HG03558 (cell line): ENCODE data around the gene WT1.
"Not testable (repeated sequence)": the region's sequence is repeated elsewhere in the genome, so short reads cannot be mapped to it uniquely, and the experiment has no call there.

ENCODE experiments used
- ATAC-seq: cut with Tn5 transposase; IDR thresholded peaks from one replicate; pipeline ENCODE4 v1.9.1; 2021; ENCODE audit warnings: moderate number of reproducible peaks; ENCODE audit not compliant: unreplicated experiment; ENCODE audit errors: extremely low read depth

The WT1 gene

DNA sequence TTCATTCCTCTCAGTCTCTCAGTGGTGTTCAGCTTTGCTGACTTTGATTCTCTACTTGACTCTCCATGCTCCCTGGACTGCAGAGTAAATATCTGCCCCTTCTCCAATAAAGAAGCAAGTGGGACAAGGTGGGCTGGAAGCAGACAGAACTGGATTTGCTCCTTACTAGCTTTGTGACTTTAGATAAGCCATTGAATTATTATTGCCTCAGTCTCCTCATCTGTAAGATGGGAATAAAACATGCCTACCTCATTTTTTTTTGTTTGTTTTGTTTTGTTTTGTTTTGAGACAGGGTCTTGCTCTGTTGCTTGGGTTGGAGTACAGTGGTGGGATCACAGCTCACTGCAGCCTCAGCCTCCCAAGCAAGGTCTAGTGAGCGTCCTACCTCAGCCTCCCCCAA, 44.6 kb downstream of the WT1 start:
- ATAC-seq, result no peak

DNA sequence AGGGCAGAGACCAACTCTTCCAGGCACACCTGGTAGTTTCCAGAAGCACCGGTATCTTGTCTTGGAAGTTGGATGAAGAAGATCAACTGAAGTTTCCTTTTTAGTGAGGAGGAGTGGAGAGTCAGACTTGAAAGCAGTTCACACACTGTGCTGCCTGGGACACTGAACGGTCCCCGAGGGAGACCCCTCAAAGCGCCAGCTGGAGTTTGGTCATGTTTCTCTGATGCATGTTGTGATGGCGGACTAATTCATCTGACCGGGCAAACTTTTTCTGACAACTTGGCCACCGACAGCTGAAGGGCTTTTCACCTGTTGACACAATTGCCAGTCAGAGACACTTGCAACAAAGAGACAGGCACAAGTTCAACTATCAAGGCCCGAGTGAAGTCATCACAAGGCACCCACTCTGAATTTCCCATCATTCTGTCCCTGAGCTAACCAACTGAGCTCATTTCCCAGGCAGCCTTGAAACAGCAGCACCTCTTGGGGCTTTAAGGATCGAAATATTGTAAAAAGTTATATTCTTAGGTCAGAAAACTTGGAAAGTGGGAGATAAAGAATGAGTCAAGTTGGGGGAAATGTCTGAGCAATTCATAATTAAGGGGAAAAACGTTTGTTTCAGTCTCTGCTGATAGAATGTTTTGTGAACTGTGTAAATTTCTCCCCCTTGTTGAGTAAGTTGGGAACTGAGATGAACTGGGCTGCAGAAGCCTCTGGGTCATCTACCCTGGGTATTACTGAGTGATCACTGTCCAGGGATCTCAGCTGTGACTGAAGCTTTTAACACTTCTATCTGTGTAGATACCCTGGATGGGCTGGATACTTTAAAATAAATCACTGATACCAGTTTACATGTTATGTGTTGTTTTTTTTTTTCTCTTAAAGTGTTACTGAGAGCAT, 46.2 kb downstream of the WT1 start:
- ATAC-seq, result no peak

GRCh38 chr11:32388365-32388764, 47.0 kb downstream of the WT1 start:
- no peak for ATAC-seq

- no peak for ATAC-seq
Measured at GRCh38 chr11:32387411-32387810, 47.9 kb downstream of the WT1 start.

GRCh38 chr11:32386770-32387377, 48.5 kb downstream of the WT1 start:
- ATAC-seq, result no peak

DNA sequence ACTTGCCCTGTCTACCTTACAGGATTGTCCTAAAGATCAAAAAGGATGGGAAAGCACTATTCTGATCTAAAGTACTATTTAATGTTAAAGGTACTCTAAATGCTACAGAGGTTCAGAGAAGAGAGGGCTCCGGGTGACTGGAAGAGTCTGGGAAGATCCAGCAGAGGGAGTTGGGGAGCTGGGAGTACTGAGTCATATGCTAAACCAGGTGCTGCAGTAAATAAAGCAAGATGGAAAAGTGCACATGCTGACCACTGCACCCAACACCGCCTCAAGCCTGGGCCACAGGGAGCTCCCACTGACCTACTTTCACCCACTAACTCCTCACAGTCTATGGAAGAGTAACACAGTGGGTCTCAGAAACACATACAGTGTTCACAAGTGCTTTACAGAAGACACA, 49.3 kb downstream of the WT1 start:
- ATAC-seq, result no peak

DNA sequence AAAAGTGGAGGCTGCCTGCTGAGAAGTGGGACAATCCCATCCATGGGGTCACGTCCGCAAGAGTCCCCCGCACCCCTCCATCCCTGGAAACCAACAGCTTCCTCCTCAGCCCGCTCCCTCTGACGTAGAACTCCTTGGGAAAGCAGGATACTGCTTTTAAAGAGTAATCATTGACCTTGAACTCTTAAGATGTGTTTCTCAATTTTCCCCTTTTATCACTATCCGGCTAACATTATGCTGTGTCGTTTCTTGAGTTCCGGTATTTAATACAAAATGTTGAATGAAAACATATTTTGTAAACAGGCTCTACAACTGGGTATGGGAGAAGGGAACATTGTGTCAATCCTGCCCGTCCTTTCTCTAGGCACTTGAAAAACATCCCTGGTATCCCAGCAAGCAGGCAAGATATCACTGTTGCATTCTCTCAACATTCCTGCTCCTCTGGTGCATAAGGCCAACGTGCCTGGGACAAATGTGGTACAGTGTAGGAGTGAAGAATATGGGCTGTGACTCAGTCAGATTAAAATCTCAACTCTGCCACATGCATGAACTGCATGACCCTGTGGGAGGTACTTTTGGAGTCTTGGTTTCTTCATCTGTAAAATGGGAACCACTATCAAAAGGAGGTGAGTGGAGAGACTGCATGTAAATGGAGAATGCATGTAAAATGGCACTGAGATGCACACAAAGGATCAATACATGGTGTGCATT, 52.8 kb downstream of the WT1 start:
- no peak for ATAC-seq

GRCh38 chr11:32381179-32381578, 54.2 kb downstream of the WT1 start:
- no peak for ATAC-seq

GRCh38 chr11:32379719-32380118, 55.6 kb downstream of the WT1 start:
- no peak for ATAC-seq

GRCh38 chr11:32375826-32376225, 59.5 kb downstream of the WT1 start:
- ATAC-seq, result no peak

- no peak for ATAC-seq
Measured at GRCh38 chr11:32374261-32374711, 61.1 kb downstream of the WT1 start.

DNA sequence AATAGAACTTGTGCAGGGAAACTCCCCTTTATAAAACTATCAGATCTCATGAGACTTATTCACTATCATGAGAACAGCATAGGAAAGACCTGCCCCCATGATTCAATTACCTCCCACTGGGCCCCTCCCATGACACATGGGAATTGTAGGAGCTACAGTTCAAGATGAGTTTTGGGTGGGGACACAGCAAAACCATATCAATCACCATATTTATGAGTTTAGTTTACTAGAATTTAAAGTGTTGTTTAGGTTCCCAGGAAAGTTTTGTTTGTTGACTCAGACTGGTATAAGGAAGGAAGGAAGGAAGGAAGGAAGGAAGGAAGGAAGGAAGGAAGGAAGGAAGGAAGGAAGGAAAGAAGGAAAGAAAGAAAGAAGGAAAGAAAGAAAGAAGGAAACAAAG, 65.4 kb downstream of the WT1 start:
- ATAC-seq, result not testable (repeated sequence)

DNA sequence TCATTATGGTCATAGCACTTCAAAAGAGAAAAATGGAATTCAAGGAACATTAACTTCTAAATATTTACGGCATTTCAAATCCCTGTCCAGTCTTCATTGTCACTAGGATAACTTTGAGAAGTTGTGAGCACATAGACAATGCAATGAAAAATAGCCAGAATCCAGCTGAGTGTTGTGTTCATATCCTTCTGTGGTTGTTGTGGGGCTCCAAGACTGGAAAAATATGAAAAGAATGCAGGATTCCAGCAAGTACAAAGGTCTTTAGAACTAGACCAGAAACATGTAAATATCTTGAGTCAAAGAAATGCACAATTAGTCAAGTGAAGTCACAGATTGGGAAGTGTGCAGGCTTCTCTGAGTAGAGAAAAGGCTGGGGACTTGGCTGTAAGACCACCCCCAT, 68.7 kb downstream of the WT1 start:
- ATAC-seq, result no peak

DNA sequence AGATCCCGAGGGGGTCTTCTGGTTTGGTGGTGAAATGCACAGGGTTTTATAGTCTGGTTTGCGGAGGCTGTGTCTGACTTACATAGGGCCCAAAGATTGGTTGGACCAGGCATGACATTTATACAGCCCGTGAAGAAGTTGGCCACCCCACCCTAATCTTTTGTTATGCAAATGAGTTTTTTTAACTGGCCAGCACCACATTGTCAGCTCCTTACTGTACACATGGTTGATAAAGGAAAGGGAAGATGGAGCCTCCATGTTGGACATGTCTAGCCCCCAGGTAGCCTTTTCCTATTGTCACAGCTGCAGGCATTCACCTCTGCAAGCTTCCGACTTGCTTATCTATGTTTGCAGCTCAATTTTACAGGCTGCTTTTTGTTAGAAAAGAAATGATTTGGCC, 70.1 kb downstream of the WT1 start:
- ATAC-seq, result no peak

- ATAC-seq, result no peak
Measured at GRCh38 chr11:32358729-32359128, 76.6 kb downstream of the WT1 start.

- no peak for ATAC-seq
Measured at GRCh38 chr11:32353884-32354283, 81.5 kb downstream of the WT1 start.

- ATAC-seq, result no peak
Measured at GRCh38 chr11:32348502-32348901, 86.8 kb downstream of the WT1 start.

DNA sequence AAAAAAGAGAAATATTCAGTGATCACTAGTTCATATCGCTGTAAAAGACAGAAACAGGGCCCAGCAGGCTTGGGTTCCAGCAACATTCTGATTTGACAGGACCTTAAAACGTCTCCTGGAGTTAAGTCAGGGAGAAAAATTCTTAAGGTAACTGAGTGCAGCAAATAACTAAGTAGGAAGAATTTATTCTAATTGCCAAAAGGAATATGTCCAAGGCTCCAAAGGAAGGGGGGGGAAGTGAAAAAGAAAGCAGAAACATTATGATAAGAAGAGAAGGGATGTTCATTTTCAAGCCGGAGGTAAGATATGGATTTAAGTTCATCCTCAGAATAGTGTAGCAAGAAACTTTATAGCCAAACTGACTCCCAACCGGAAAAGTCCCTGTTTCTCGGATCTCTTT, 90.4 kb downstream of the WT1 start:
- ATAC-seq, result no peak

- ATAC-seq, result no peak
Measured at GRCh38 chr11:32343325-32344008, 91.9 kb downstream of the WT1 start.
